ENCODE results near the gene UBR2.

- TF ChIP-seq POLR2A (IDR thresholded peaks at IDR 0.05; ENCODE audit: low read depth, low read length), result no peak
- no peak for TF ChIP-seq CTCF (IDR thresholded peaks at IDR 0.05; ENCODE audit: extremely low read depth in 1 of 2, insufficient read depth in 1 of 2, low read depth in 1 of 2, low read length in 2 of 2)
- no peak for TF ChIP-seq MAX (IDR thresholded peaks at IDR 0.05; ENCODE audit: insufficient read depth, insufficient read length)
- TF ChIP-seq MYC (IDR thresholded peaks at IDR 0.05; ENCODE audit: low read depth, low read length), result no peak
- TF ChIP-seq EZH2 (IDR thresholded peaks at IDR 0.05; ENCODE audit: borderline replicate concordance, low read depth, low read length, severe bottlenecking), result no peak
- no peak for TF ChIP-seq POLR2AphosphoS5 (IDR thresholded peaks at IDR 0.05; ENCODE audit: insufficient read depth, low read depth, low read length)
- TF ChIP-seq GATA2 (IDR thresholded peaks at IDR 0.05; ENCODE audit: insufficient read depth, insufficient read length, low read depth, low read length), result no peak
- no peak for TF ChIP-seq FOS (IDR thresholded peaks at IDR 0.05; ENCODE audit: borderline replicate concordance, insufficient read depth, low read length)
These were observed 37.2 kb upstream of the UBR2 start for GRCh38 chr6:42526616-42527015.

Measured in endothelial cell of umbilical vein (primary cell).